Measurements from ENCODE around the gene LYRM1. TPM values are rescaled to one million over a fixed set of nuclear protein-coding genes. Genes with fewer than 3 reads are reported as not detected.

Gene LYRM1
- total RNA-seq, 3 donors from 2014 or later = 42.6 to 54.6 (median 50.9) TPM

DNA sequence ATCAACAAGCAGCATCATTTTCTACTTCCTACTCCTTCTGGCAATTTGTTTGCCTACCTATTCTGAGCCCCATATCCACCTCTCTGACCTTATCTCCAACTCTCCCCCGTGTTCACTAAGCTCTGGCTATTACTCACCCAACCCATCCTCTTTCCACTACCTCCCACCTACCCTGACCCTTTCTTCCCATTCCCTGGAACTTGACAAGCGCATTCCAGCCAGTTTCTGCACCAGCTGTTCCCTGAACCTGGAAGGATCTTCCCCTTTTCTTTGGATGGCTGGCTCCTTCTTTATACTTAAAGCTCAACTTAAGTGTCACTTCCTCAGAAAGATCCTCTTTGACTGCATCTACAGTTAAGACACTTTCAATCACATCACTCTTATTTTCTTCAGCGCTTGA is 2.6 kb upstream of the LYRM1 start:
- Histone ChIP-seq H3K4me1 (peaks cover 0 to 15% of the 10 kb centered on the region in 2 donors), H3K36me3 (no peaks in the 10 kb centered on the region), H3K27ac (peak overlapping the region; percentile 33 to 98), H3K27me3 (no peaks in the 10 kb centered on the region), H3K9me3 (no peaks in the 10 kb centered on the region), H3K4me3 (peak overlapping the region in 1 of 3 donors; percentile 78)
- TF ChIP-seq, protein P1, sequence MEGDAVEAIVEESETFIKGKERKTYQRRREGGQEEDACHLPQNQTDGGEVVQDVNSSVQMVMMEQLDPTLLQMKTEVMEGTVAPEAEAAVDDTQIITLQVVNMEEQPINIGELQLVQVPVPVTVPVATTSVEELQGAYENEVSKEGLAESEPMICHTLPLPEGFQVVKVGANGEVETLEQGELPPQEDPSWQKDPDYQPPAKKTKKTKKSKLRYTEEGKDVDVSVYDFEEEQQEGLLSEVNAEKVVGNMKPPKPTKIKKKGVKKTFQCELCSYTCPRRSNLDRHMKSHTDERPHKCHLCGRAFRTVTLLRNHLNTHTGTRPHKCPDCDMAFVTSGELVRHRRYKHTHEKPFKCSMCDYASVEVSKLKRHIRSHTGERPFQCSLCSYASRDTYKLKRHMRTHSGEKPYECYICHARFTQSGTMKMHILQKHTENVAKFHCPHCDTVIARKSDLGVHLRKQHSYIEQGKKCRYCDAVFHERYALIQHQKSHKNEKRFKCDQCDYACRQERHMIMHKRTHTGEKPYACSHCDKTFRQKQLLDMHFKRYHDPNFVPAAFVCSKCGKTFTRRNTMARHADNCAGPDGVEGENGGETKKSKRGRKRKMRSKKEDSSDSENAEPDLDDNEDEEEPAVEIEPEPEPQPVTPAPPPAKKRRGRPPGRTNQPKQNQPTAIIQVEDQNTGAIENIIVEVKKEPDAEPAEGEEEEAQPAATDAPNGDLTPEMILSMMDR (IDR thresholded peaks at IDR 0.05) = no peak
- TF ChIP-seq POLR2AphosphoS5 (IDR thresholded peaks at IDR 0.05) (no peak), POLR2A (IDR thresholded peaks at IDR 0.05) (no peak)
- DNase-seq (ENCODE audit: low spot score in 2 of 2) = no peak
- intact Hi-C loops (cut with DNase I; ENCODE audit: low total_unique reads) = loop anchor here (5.0 kb wide), 1 partner anchor 1736 kb away; no protein-coding TSS in a partner anchor

DNA sequence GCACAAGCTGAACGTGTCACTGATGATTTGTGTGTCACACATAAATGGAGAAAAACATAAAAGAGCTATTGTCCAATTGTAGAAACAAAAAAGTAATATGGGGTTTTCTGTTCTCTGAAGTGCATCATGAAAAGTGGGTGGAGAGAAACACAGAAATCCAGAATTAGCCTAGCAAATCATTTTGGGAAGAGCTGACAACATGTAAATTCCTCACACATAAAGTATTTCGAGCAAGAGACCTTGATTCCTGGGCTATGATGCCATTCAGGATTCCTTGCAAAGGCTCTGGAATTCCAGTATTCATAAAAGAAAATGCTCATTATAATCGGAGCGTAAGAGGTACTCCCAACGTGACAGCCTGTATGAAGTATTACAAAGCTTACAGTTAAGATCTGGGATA is 1.5 kb upstream of the LYRM1 start:
- no peak for DNase-seq (ENCODE audit: low spot score in 2 of 2)
- intact Hi-C loops (cut with DNase I; ENCODE audit: low total_unique reads) = loop anchor here (5.0 kb wide), 1 partner anchor 1737 kb away; no protein-coding TSS in a partner anchor
- Histone ChIP-seq H3K27ac (peak overlapping the region; percentile 98 to 99), H3K4me3 (peak overlapping the region; percentile 72 to 87 (median 78)), H3K27me3 (no peaks in the 10 kb centered on the region), H3K36me3 (no peaks in the 10 kb centered on the region), H3K4me1 (peaks cover 0 to 21% of the 10 kb centered on the region in 2 donors), H3K9me3 (no peaks in the 10 kb centered on the region)
- TF ChIP-seq POLR2AphosphoS5 (IDR thresholded peaks at IDR 0.05) = no peak
- TF ChIP-seq, protein P1 (IDR thresholded peaks at IDR 0.05) = no peak
- TF ChIP-seq POLR2A (IDR thresholded peaks at IDR 0.05) = no peak

DNA sequence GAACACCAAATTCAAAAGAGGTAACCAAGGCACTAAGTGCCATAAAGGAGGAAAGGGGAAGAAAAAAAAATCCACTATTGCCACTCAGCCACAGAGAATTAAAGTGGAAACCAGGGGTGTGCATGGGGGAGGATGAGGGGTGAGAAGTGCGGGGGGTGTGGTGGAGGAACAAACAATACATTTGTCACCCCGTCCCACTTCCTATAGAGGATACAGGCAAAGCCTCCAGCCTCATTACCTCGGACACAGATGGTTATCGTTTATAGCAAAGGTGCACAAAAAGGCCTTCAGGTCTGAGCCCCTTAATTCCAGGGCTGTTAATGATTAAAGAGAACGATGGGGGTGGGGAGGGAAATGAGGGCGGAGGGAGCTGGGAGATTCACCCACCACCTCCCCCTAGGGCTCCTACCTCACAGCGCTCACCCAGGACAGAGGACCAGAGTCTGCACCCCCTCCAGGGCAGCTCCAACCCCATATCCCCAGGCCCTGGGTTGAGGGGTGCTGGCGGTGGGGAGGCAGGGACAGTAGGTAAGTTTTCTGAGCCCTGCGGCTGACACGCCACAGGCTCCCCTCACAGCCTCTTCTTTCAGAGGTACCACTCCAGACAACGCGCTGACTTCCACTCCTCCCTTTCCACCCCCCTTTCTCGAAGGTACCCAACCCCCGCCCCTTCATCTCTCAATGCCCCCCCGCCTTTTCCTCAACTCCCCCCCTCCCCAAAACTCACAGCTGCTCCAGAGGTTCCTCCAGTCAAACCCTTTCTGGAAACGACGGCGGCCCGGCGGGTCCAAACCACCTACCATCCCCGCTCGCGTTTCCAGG is 883 bp upstream of the LYRM1 start:
- Histone ChIP-seq H3K27ac (peak overlapping the region; percentile 98 to 99), H3K4me3 (peak overlapping the region; percentile 72 to 87 (median 78)), H3K27me3 (no peaks in the 10 kb centered on the region), H3K36me3 (no peaks in the 10 kb centered on the region), H3K9me3 (no peaks in the 10 kb centered on the region), H3K4me1 (peaks cover 0 to 22% of the 10 kb centered on the region in 2 donors)
- TF ChIP-seq, protein P1 (IDR thresholded peaks at IDR 0.05) = no peak
- TF ChIP-seq POLR2AphosphoS5 (IDR thresholded peaks at IDR 0.05) (no peak), POLR2A (IDR thresholded peaks at IDR 0.05) (no peak)
- DNase-seq (ENCODE audit: low spot score in 2 of 2) = peak in 1 of 2 donors; percentile 41
- intact Hi-C loops (cut with DNase I; ENCODE audit: low total_unique reads) = loop anchor here (5.0 kb wide), 1 partner anchor 1737 kb away; no protein-coding TSS in a partner anchor

DNA sequence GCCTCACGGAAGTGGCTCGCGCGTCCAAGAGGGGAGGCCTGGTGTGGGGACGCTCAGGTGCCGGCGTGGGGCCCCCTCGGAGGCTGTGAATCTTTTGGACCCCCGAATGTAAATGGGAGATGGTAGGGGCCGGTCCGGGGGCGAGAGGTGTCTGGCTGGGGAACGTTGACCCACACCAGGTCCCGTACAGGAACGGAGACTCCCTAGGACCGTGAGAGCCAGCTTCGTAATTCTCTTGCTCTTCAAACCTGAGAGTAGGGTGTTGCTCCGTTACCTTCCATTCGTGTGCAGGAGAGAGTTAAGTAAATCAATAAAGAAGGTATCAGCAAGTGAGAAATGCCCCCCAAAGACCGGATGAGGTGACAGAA is 481 bp downstream of the LYRM1 start:
- H3K4me1 ChIP-seq = peaks cover 5 to 33% of the 10 kb centered on the region in 2 donors
- intact Hi-C loops (cut with DNase I; ENCODE audit: low total_unique reads) = no loop called here
- TF ChIP-seq POLR2AphosphoS5 (IDR thresholded peaks at IDR 0.05) (no peak), POLR2A (IDR thresholded peaks at IDR 0.05) (no peak)
- TF ChIP-seq, protein P1 (IDR thresholded peaks at IDR 0.05) = no peak

More for the DNA sequence above, 481 bp downstream of the LYRM1 start:
- no peaks in the 10 kb centered on the region for H3K36me3 ChIP-seq
- no peaks in the 10 kb centered on the region for H3K27me3 ChIP-seq
- H3K27ac ChIP-seq = peak overlapping the region; percentile 98 to 99
- H3K9me3 ChIP-seq = no peaks in the 10 kb centered on the region
- DNase-seq (ENCODE audit: low spot score in 2 of 2) = no peak
- H3K4me3 ChIP-seq = peak overlapping the region; percentile 72 to 87 (median 78)

Measured in breast epithelium (tissue), 4 donors.